ENCODE data around the gene DQX1.
A peak's percentile ranks its signal among the peaks of the same experiment; 100 is the strongest.

Gene DQX1

GRCh38 chr2:74481961-74482800, 43.9 kb downstream of the DQX1 start (continued):
- TF ChIP-seq ZNF148 (tag by site-specific recombination; IDR thresholded peaks at IDR 0.05; ENCODE audit: borderline replicate concordance) (no peak), INSM2 (tag by site-specific recombination; IDR thresholded peaks at IDR 0.05) (no peak), RBAK (tag by site-specific recombination; IDR thresholded peaks at IDR 0.05) (no peak), BCL11A (tag by site-specific recombination; IDR thresholded peaks at IDR 0.05; ENCODE audit: low read depth) (no peak), ZNF18 (tag by site-specific recombination; IDR thresholded peaks at IDR 0.05) (no peak), ZFHX2 (tag by site-specific recombination; conservative IDR thresholded peaks at IDR 0.05) (0 out of 2 replicates have a peak, but pooled peaks have one; percentile 36), ZNF174 (tag by site-specific recombination; IDR thresholded peaks at IDR 0.05) (no peak)

GRCh38 chr2:74481431-74481830, 44.6 kb downstream of the DQX1 start:
- Histone ChIP-seq H3K36me3 (ENCODE audit: control insufficient read depth in 2 of 2, insufficient read depth in 1 of 2, low read length in 2 of 2) (peaks cover 45 to 54% of the 10 kb centered on the region in 2 experiments), H3K4me3 (ENCODE audit: low read depth, low read length) (peak overlapping the region; percentile 92), H3K27ac (ENCODE audit: extremely low read depth, low read depth, low read length) (no peak overlapping the region; the same call in 1 of the 2 replicates), H3K9me3 (ENCODE audit: control insufficient read depth, insufficient read depth, low read depth, low read length) (no peaks in the 10 kb centered on the region), H3K4me1 (ENCODE audit: control insufficient read depth, insufficient read depth, low read length) (no peaks in the 10 kb centered on the region)
- ChIA-PET POLR2A (interaction anchor here (0.8 to 4.0 kb wide), 8 partner anchors 9 to 745 kb away, joined by 3 to 37 read pairs (median 8); partner anchors contain the start of genes AUP1, HTRA2, INO80B and MOGS), CTCF (interaction anchor here (0.7 to 5.0 kb wide), 7 partner anchors 9 to 147 kb away, joined by 3 to 72 read pairs (median 5); partner anchors contain the start of gene MRPL53)
- TF ChIP-seq GLIS1 (tag by site-specific recombination; IDR thresholded peaks at IDR 0.05) = no peak
- no peak for TF ChIP-seq ZNF174 (tag by site-specific recombination; IDR thresholded peaks at IDR 0.05)
- no peak for TF ChIP-seq ZBTB49 (tag by site-specific recombination; IDR thresholded peaks at IDR 0.05; ENCODE audit: low read depth)
- no peak for TF ChIP-seq ZNF157 (tag by site-specific recombination; IDR thresholded peaks at IDR 0.05)
- TF ChIP-seq ZFP37 (tag by site-specific recombination; IDR thresholded peaks at IDR 0.05) = no peak
- no peak for TF ChIP-seq ZNF132 (tag by site-specific recombination; IDR thresholded peaks at IDR 0.05; ENCODE audit: borderline replicate concordance)
- no peak for TF ChIP-seq ZNF37A (tag by site-specific recombination; IDR thresholded peaks at IDR 0.05)
- TF ChIP-seq ZNF843 (tag by site-specific recombination; IDR thresholded peaks at IDR 0.05) = no peak
- no peak for TF ChIP-seq ZNF626 (tag by site-specific recombination; IDR thresholded peaks at IDR 0.05)
- no peak for TF ChIP-seq ZNF76 (tag by site-specific recombination; IDR thresholded peaks at IDR 0.05; ENCODE audit: borderline replicate concordance, low read depth)
- TF ChIP-seq WT1 (tag by site-specific recombination; IDR thresholded peaks at IDR 0.05) = no peak
- no peak for TF ChIP-seq KLF17 (tag by site-specific recombination; IDR thresholded peaks at IDR 0.05)
